22Rv1 (cell line): Measurements from ENCODE around the gene PDZD11.

Source experiments
- H3K27ac ChIP-seq: fragments of 450-650 bp; 2 replicates; pipeline ENCODE4 v1.5.1; 2017
- CTCF ChIP-seq: fragments of 450-650 bp; IDR thresholded peaks from 2 replicates; pipeline ENCODE4 v1.5.1; 2017; ENCODE audit warnings: mild to moderate bottlenecking
- ZFX ChIP-seq: fragments of 450-650 bp; IDR thresholded peaks from 2 replicates; pipeline ENCODE4 v1.6.1; 2017; ENCODE audit warnings: antibody characterized with exemption, borderline replicate concordance

The PDZD11 gene

DNA sequence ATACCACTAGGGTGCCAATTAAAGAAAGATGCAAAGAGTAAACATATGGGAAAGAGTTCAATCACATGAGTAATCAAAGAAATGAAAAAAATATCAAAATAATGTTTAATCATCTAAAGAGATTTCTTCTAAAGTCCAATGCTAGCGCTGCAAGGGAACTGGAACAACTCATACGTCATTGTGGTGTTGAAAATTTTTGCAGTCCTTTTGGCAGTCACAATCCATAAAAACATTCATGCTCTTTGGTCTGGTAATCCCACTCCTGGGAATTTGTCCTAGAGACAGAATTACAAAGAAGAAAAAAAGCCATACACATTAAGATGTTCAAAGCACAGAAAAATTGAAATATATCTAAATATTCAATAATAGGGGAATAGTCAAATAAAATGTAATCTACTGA, 34.3 kb downstream of the PDZD11 start:
- no peak overlapping the region for H3K27ac ChIP-seq
- TF ChIP-seq ZFX (no peak), CTCF (no peak)

GRCh38 chrX:70254909-70255308, 34.8 kb downstream of the PDZD11 start:
- TF ChIP-seq CTCF, result no peak
- no peak for TF ChIP-seq ZFX
- H3K27ac ChIP-seq, result no peak overlapping the region

DNA sequence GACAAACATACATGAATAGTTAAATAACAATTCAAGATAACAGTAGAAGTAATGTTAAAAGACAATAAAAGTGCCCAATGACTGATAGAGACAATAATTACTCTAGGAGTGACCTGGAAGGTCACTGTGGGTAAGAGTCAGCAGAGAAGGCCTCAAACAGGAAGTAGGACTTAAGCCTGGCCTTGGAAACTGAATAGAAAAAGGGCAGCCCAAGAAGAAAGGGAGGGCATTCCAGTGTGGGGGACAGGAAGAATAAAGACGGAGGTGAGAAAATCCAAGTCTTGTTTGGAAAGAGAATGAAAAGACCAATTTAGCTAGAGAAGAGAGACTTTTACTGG, 35.7 kb downstream of the PDZD11 start:
- TF ChIP-seq ZFX (no peak), CTCF (no peak)
- H3K27ac ChIP-seq, result no peak overlapping the region

DNA sequence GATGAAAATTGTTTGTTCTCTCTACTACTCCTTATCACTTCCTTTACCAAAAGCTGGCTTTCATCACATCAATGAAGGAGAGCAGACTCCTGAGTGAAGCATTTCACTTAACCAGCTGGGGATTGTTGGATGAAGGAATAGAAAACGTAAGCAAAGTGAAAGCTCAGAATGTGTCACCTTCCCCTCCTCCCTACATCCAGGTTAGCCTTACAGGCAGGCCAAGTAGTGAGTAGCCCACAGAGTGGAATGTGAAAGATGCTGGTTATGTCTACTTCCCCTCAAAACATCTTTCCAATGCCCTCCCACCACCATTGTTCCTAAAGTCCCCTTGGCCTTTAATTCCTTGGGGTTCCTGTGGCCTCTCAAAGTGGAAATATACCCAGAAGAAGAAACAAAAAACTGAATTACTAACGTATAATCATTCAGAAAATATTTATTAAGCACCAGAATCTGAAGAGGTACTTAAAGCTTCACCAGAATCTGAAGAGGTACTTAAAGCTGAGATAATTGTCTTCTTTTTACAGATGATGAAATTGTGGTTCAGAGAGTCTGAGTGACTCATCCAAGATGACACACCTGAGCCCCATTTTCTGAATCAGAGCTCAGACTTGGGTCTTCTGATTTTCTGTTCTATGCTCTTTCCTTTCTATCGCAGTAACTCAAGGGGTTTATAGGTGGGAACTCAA, 36.2 kb downstream of the PDZD11 start:
- TF ChIP-seq CTCF, result no peak
- TF ChIP-seq ZFX, result no peak

DNA sequence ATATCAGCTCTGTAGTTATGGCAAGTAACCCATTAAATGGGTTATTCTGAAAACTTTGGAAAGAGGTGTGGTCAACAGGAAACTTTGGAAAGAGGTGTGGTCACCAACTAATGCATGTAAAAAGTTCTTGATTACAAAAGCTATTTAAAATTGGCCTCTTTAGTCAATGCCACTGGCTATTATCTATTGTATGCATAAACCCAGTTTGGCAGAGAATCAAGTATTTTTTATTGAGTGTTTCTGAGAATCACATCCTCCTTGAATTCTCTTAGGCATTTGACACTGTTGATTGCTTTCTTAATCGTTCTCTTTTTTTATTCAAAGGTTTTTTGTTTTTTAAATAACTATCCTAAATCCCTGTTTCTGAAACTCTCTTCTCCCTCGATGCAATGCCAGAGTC, 37.2 kb downstream of the PDZD11 start:
- H3K27ac ChIP-seq, result no peak overlapping the region
- TF ChIP-seq CTCF (no peak), ZFX (no peak)

More for the DNA sequence above, 36.2 kb downstream of the PDZD11 start:
- no peak overlapping the region for H3K27ac ChIP-seq

DNA sequence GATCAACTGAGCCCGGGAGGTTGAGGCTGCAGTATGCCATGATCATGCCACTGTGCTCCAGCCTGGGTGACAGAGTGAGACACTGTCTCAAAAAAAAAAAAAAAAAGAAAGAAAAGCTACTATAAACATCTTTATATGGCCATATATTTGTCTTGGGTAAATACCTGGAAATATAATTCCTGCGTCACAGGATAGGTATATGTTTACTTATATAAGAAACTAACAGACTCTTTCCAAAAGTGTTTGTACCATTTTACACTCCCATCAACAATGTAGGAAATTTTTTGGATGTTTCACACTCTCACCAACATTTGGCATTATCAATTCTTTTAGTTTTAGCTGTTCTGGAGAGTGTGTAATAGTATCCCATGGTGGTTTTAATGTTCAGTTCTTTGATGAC, 42.5 kb downstream of the PDZD11 start:
- TF ChIP-seq CTCF, result no peak
- TF ChIP-seq ZFX, result no peak
- peak overlapping the region; percentile 55 for H3K27ac ChIP-seq

- TF ChIP-seq CTCF, result no peak
- no peak for TF ChIP-seq ZFX
- 0 out of 2 replicates have a peak overlapping the region, but pooled peaks have one; percentile 55 for H3K27ac ChIP-seq
These were observed 44.8 kb downstream of the PDZD11 start for GRCh38 chrX:70244881-70245280.

GRCh38 chrX:70243601-70244000, 46.1 kb downstream of the PDZD11 start:
- peak overlapping the region; percentile 53 for H3K27ac ChIP-seq
